ENCODE data around the gene BCKDK. TPM values are rescaled to one million over a fixed set of nuclear protein-coding genes. Genes with fewer than 3 reads are reported as not detected.

BCKDK gene
- total RNA-seq, 2 donors from 2014 or later, result 47.0 to 57.7 TPM

DNA sequence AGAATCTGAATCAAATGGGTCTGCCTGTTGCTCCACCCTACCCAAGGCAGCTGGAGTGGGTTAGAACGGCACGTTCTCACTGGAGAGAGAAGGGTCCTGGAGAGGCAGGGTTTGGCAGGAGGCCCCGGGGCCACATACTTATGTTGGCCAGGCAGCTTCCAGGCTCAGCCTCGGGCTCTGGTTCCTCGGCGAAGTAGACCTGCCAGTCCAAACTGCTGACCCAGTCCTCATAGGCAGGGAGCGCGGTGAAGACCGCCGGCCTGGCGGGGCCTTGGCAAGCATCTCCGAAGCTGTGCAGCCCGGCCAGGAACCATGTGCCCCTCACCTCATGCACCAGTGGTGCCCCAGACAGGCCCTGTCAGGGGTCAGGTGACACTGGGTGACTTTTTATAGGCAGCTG lies 24.2 kb upstream of the BCKDK start:
- no peak overlapping the region for H3K27ac ChIP-seq (ENCODE audit: low read depth, low read length)
- Mint-ChIP-seq H3K27ac (no peak overlapping the region), H3K4me3 (no peak overlapping the region), H3K9me3 (no peaks in the 10 kb centered on the region), H3K27me3 (ENCODE audit: insufficient read depth) (no peaks in the 10 kb centered on the region), H3K4me1 (no peaks in the 10 kb centered on the region), H3K36me3 (ENCODE audit: low read depth) (peaks cover 25% of the 10 kb centered on the region)
- DNase-seq, result no peak
- 92 to 97% methylated on average over 7 to 13 of the region's 13 CpGs for WGBS, 2 experiments (ENCODE audit: insufficient coverage in 1 of 2, insufficient read length in 1 of 2)
- no peak overlapping the region for H3K4me3 ChIP-seq (ENCODE audit: low read length)
- H3K4me1 ChIP-seq (ENCODE audit: control insufficient read depth, insufficient read depth, low read length), result no peaks in the 10 kb centered on the region
- H3K36me3 ChIP-seq (ENCODE audit: control insufficient read depth, insufficient read depth, low read length), result peaks cover 15% of the 10 kb centered on the region
- no peak for TF ChIP-seq CTCF (conservative IDR thresholded peaks at IDR 0.05)
- no peaks in the 10 kb centered on the region for H3K27me3 ChIP-seq (ENCODE audit: control insufficient read depth, insufficient read depth, low read length, poor library complexity, severe bottlenecking)
- H3K9ac ChIP-seq (ENCODE audit: extremely low read depth, low read length, poor library complexity, severe bottlenecking), result no peak overlapping the region
- H3K9me3 ChIP-seq (ENCODE audit: control insufficient read depth, low read length), result no peaks in the 10 kb centered on the region

GRCh38 chr16:31084584-31085302 lies 23.4 kb upstream of the BCKDK start:
- no peaks in the 10 kb centered on the region for H3K9me3 ChIP-seq (ENCODE audit: control insufficient read depth, low read length)
- no peaks in the 10 kb centered on the region for H3K4me1 ChIP-seq (ENCODE audit: control insufficient read depth, insufficient read depth, low read length)
- Mint-ChIP-seq H3K36me3 (ENCODE audit: low read depth) (peaks cover 19% of the 10 kb centered on the region), H3K27me3 (ENCODE audit: insufficient read depth) (no peaks in the 10 kb centered on the region), H3K9me3 (no peaks in the 10 kb centered on the region), H3K27ac (no peak overlapping the region), H3K4me3 (no peak overlapping the region), H3K4me1 (no peaks in the 10 kb centered on the region)
- DNase-seq, result no peak
- TF ChIP-seq CTCF (conservative IDR thresholded peaks at IDR 0.05), result no peak
- 91 to 95% methylated on average over 10 to 16 of the region's 16 CpGs for WGBS, 2 experiments (ENCODE audit: insufficient coverage in 1 of 2, insufficient read length in 1 of 2)
- no peak overlapping the region for H3K9ac ChIP-seq (ENCODE audit: extremely low read depth, low read length, poor library complexity, severe bottlenecking)
- no peak overlapping the region for H3K27ac ChIP-seq (ENCODE audit: low read depth, low read length)
- peaks cover 12% of the 10 kb centered on the region for H3K36me3 ChIP-seq (ENCODE audit: control insufficient read depth, insufficient read depth, low read length)
- H3K27me3 ChIP-seq (ENCODE audit: control insufficient read depth, insufficient read depth, low read length, poor library complexity, severe bottlenecking), result no peaks in the 10 kb centered on the region
- H3K4me3 ChIP-seq (ENCODE audit: low read length), result no peak overlapping the region

DNA sequence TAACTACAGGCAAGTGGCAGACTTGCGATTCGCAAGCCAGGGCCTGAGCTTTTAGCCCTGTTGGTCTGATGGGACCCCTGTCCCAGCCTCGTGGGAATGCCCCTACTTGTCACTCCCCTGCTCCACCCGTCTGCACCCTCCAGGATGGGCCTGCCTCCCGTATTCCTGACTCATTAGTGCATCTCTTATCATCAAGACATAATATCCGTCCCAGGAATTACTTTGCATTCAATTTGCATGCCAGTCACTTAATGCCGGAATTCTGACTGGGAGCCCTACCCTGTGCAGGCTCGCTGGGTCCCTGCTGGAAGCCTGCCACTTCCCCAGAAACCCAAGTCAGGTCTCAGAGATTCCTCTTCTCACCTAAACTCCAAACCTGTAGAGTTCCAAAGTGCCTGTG lies 22.8 kb upstream of the BCKDK start:
- H3K27ac ChIP-seq (ENCODE audit: low read depth, low read length), result no peak overlapping the region
- peaks cover 19% of the 10 kb centered on the region for H3K36me3 Mint-ChIP-seq (ENCODE audit: low read depth)
- no peaks in the 10 kb centered on the region for H3K27me3 ChIP-seq (ENCODE audit: control insufficient read depth, insufficient read depth, low read length, poor library complexity, severe bottlenecking)
- H3K27me3 Mint-ChIP-seq (ENCODE audit: insufficient read depth), result no peaks in the 10 kb centered on the region
- H3K9me3 ChIP-seq (ENCODE audit: control insufficient read depth, low read length), result no peaks in the 10 kb centered on the region
- no peak overlapping the region for H3K27ac Mint-ChIP-seq
- no peaks in the 10 kb centered on the region for H3K4me1 Mint-ChIP-seq
- no peaks in the 10 kb centered on the region for H3K9me3 Mint-ChIP-seq
- WGBS, 2 experiments (ENCODE audit: insufficient coverage in 1 of 2, insufficient read length in 1 of 2), result 92 to 94% methylated on average over 8 of the region's 8 CpGs
- no peak overlapping the region for H3K9ac ChIP-seq (ENCODE audit: extremely low read depth, low read length, poor library complexity, severe bottlenecking)
- no peaks in the 10 kb centered on the region for H3K4me1 ChIP-seq (ENCODE audit: control insufficient read depth, insufficient read depth, low read length)
- H3K36me3 ChIP-seq (ENCODE audit: control insufficient read depth, insufficient read depth, low read length), result peaks cover 18% of the 10 kb centered on the region
- TF ChIP-seq CTCF (conservative IDR thresholded peaks at IDR 0.05), result no peak
- H3K4me3 ChIP-seq (ENCODE audit: low read length), result no peak overlapping the region
- H3K4me3 Mint-ChIP-seq, result no peak overlapping the region
- no peak for DNase-seq
